ENCODE data around the gene ANXA3.

DNA sequence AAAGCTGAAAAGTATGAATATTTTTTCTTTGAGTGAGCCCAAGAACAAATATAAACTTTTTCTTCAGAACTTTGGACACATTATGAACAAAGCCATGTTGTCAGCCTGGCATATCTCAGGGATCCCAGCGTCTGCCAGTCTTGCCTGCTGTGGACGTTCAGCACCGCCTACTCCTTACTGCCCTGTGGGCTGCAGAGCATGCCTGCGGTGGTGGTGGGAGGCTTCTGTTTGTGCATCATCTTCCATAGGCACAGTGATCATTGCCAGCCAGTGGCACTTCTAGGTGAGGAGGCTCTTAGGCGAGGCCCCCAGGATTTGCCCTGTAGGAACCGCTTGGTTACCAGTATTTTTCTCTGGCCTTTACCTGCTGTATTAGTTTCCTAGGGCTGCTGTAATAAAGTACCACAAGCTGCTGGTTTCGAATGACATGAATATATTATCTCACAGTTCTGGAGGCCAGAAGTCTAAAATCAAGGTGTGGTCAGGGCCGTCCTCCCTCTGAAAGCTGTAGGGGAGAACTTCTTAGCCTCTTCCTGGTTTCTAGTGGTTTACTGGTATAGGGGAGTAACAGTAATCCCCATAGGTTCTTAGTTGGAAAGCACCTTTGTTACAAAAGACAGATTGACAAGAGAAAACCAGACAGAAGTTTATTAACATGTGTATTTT is 15.4 kb downstream of the ANXA3 start:
- TF ChIP-seq, protein P1, sequence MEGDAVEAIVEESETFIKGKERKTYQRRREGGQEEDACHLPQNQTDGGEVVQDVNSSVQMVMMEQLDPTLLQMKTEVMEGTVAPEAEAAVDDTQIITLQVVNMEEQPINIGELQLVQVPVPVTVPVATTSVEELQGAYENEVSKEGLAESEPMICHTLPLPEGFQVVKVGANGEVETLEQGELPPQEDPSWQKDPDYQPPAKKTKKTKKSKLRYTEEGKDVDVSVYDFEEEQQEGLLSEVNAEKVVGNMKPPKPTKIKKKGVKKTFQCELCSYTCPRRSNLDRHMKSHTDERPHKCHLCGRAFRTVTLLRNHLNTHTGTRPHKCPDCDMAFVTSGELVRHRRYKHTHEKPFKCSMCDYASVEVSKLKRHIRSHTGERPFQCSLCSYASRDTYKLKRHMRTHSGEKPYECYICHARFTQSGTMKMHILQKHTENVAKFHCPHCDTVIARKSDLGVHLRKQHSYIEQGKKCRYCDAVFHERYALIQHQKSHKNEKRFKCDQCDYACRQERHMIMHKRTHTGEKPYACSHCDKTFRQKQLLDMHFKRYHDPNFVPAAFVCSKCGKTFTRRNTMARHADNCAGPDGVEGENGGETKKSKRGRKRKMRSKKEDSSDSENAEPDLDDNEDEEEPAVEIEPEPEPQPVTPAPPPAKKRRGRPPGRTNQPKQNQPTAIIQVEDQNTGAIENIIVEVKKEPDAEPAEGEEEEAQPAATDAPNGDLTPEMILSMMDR (IDR thresholded peaks at IDR 0.05): no peak
- no peak for TF ChIP-seq POLR2A (IDR thresholded peaks at IDR 0.05)
